ENCODE measurements around the gene PLEKHG3.
"Not testable (repeated sequence)": the region's sequence is repeated elsewhere in the genome, so short reads cannot be mapped to it uniquely, and the experiment has no call there.

PLEKHG3 gene

GRCh38 chr14:64688811-64689281 lies 15.4 kb upstream of the PLEKHG3 start:
- no peak for DNase-seq

GRCh38 chr14:64689289-64689688 lies 14.9 kb upstream of the PLEKHG3 start:
- DNase-seq, result no peak

- DNase-seq, result not testable (repeated sequence)
Measured at GRCh38 chr14:64690607-64691006, 13.6 kb upstream of the PLEKHG3 start.

GRCh38 chr14:64691376-64691775 lies 12.8 kb upstream of the PLEKHG3 start:
- no peak for DNase-seq

GRCh38 chr14:64692189-64692985 lies 11.8 kb upstream of the PLEKHG3 start:
- DNase-seq, result no peak

- DNase-seq, result peak; percentile 52 to 62
Measured at GRCh38 chr14:64692986-64693809, 11.0 kb upstream of the PLEKHG3 start.

GRCh38 chr14:64693810-64694165 lies 10.4 kb upstream of the PLEKHG3 start:
- DNase-seq, result no peak

- DNase-seq, result no peak
Measured at GRCh38 chr14:64695071-64695470, 9.2 kb upstream of the PLEKHG3 start.

GRCh38 chr14:64696355-64696857 lies 7.8 kb upstream of the PLEKHG3 start:
- DNase-seq, result no peak

- peak; percentile 87 to 92 for DNase-seq
Measured at GRCh38 chr14:64698903-64699302, 5.3 kb upstream of the PLEKHG3 start.

GRCh38 chr14:64700290-64700689 lies 3.9 kb upstream of the PLEKHG3 start:
- no peak for DNase-seq

- DNase-seq, result no peak
Measured at GRCh38 chr14:64700894-64701293, 3.3 kb upstream of the PLEKHG3 start.

- DNase-seq, result no peak
Measured at GRCh38 chr14:64701660-64702059, 2.6 kb upstream of the PLEKHG3 start.

GRCh38 chr14:64702493-64703394 lies 1.5 kb upstream of the PLEKHG3 start:
- DNase-seq, result no peak

- DNase-seq, result peak; percentile 38 to 65
Measured at GRCh38 chr14:64703395-64704142, 655 bp upstream of the PLEKHG3 start.

- DNase-seq, result no peak
Measured at GRCh38 chr14:64704743-64705380, 638 bp downstream of the PLEKHG3 start.

GRCh38 chr14:64705381-64706118 lies 1.3 kb downstream of the PLEKHG3 start:
- peak in 1 of 2 donors; percentile 35 for DNase-seq

- no peak for DNase-seq
Measured at GRCh38 chr14:64706119-64706592, 1.9 kb downstream of the PLEKHG3 start.

- DNase-seq, result no peak
Measured at GRCh38 chr14:64706593-64707193, 2.5 kb downstream of the PLEKHG3 start.

GRCh38 chr14:64707661-64708060 lies 3.4 kb downstream of the PLEKHG3 start:
- DNase-seq, result peak; percentile 17 to 35
